H9 (cell line): Measurements from ENCODE around the gene NOX5. TPM values are rescaled to one million over a fixed set of nuclear protein-coding genes. Genes with fewer than 3 reads are reported as not detected.

Experiments used
- DNase-seq: peaks from one replicate; pipeline ENCODE4 v3.0.0-alpha.2; 2017
- H2AFZ ChIP-seq: one replicate; pipeline ENCODE4 v1.6.1; 2013; ENCODE audit warnings: mild to moderate bottlenecking, low read length, control low read depth, moderate library complexity
- H2AK5ac ChIP-seq: 2 replicates; pipeline ENCODE4 v1.6.1; 2013; ENCODE audit warnings: low read length, control low read depth, mixed read lengths; ENCODE audit not compliant: insufficient read length
- H2BK120ac ChIP-seq: one replicate; pipeline ENCODE4 v1.6.1; 2013; ENCODE audit warnings: low read depth, mild to moderate bottlenecking, low read length, control low read depth, inconsistent platforms; ENCODE audit not compliant: poor library complexity, severe bottlenecking
- H2BK12ac ChIP-seq: 2 replicates; pipeline ENCODE4 v1.6.1; 2013; ENCODE audit warnings: low read length, control low read depth, mixed read lengths, low read depth; ENCODE audit not compliant: insufficient read length
- H2BK15ac ChIP-seq: 2 replicates; pipeline ENCODE4 v1.6.1; 2013; ENCODE audit warnings: low read depth, low read length, control low read depth
- H2BK20ac ChIP-seq: one replicate; pipeline ENCODE4 v1.6.1; 2013; ENCODE audit warnings: low read depth, mild to moderate bottlenecking, low read length, control low read depth, inconsistent platforms; ENCODE audit not compliant: poor library complexity, severe bottlenecking
- H2BK5ac ChIP-seq: 2 replicates; pipeline ENCODE4 v1.6.1; 2013; ENCODE audit warnings: low read length, control low read depth, mixed read lengths; ENCODE audit not compliant: insufficient read length
- H3K14ac ChIP-seq: 2 replicates; pipeline ENCODE4 v1.6.1; 2013; ENCODE audit warnings: low read length, control low read depth; ENCODE audit not compliant: insufficient read depth
- H3K18ac ChIP-seq: 2 replicates; pipeline ENCODE4 v1.6.1; 2013; ENCODE audit warnings: low read depth, mild to moderate bottlenecking, mixed read lengths, low read length, control low read depth; ENCODE audit not compliant: insufficient read length
- H3K23ac ChIP-seq: 2 replicates; pipeline ENCODE4 v1.6.1; 2013; ENCODE audit warnings: low read length, control low read depth, mixed read lengths, low read depth; ENCODE audit not compliant: insufficient read length
- H3K23me2 ChIP-seq: 2 replicates; pipeline ENCODE4 v1.6.1; 2013; ENCODE audit warnings: low read depth, mild to moderate bottlenecking, mixed read lengths, low read length, control low read depth; ENCODE audit not compliant: insufficient read length, poor library complexity, severe bottlenecking
- H3K27ac ChIP-seq: 2 replicates; pipeline ENCODE4 v1.5.1; 2013; ENCODE audit warnings: low read length, control low read depth, mixed read lengths, low read depth; ENCODE audit not compliant: insufficient read length
- H3K27me3 ChIP-seq: 2 replicates; pipeline ENCODE4 v1.6.1; 2013; ENCODE audit warnings: low read length, control low read depth, inconsistent platforms; ENCODE audit not compliant: insufficient read depth
- H3K4ac ChIP-seq: 2 replicates; pipeline ENCODE4 v1.6.1; 2013; ENCODE audit warnings: low read depth, mild to moderate bottlenecking, control low read depth, inconsistent platforms, low read length, moderate library complexity
- H3K4me1 ChIP-seq: 2 replicates; pipeline ENCODE4 v1.6.1; 2013; ENCODE audit warnings: low read length, control low read depth, inconsistent platforms; ENCODE audit not compliant: insufficient read depth
- H3K4me2 ChIP-seq: 2 replicates; pipeline ENCODE4 v1.6.1; 2013; ENCODE audit warnings: low read length, control low read depth, mixed read lengths; ENCODE audit not compliant: insufficient read length, insufficient read depth
- H3K56ac ChIP-seq: 2 replicates; pipeline ENCODE4 v1.6.1; 2013; ENCODE audit warnings: low read depth, mild to moderate bottlenecking, mixed read lengths, low read length, control low read depth; ENCODE audit not compliant: insufficient read length
- H3K79me1 ChIP-seq: 2 replicates; pipeline ENCODE4 v1.6.1; 2013; ENCODE audit warnings: low read depth, mild to moderate bottlenecking, moderate library complexity, low read length, control low read depth, inconsistent platforms; ENCODE audit not compliant: insufficient read depth, poor library complexity, severe bottlenecking
- H3K79me2 ChIP-seq: 2 replicates; pipeline ENCODE4 v1.6.1; 2013; ENCODE audit warnings: low read length, control low read depth, inconsistent platforms; ENCODE audit not compliant: insufficient read depth
- H3K9ac ChIP-seq: 2 replicates; pipeline ENCODE4 v1.6.1; 2013; ENCODE audit warnings: low read length, control low read depth, mixed read lengths; ENCODE audit not compliant: insufficient read length; ENCODE audit errors: extremely low read depth
- H3K9me3 ChIP-seq: one replicate; pipeline ENCODE4 v1.6.1; 2013; ENCODE audit warnings: low read depth, low read length, inconsistent platforms; ENCODE audit not compliant: control insufficient read depth
- H3T11ph ChIP-seq: one replicate; pipeline ENCODE4 v1.6.1; 2013; ENCODE audit warnings: mild to moderate bottlenecking, low read length, control low read depth, inconsistent platforms
- H4K20me1 ChIP-seq: one replicate; pipeline ENCODE4 v1.6.1; 2013; ENCODE audit not compliant: control insufficient read depth, insufficient read length, insufficient read depth
- H4K5ac ChIP-seq: 2 replicates; pipeline ENCODE4 v1.6.1; 2013; ENCODE audit warnings: low read depth, mild to moderate bottlenecking, mixed read lengths, low read length, control low read depth; ENCODE audit not compliant: insufficient read length
- H4K8ac ChIP-seq: replicated peaks from 2 replicates; pipeline ENCODE4 v1.6.1; 2013; ENCODE audit warnings: low read length, control low read depth, mixed read lengths, low read depth; ENCODE audit not compliant: insufficient read length
- H4K91ac ChIP-seq: 2 replicates; pipeline ENCODE4 v1.6.1; 2013; ENCODE audit warnings: low read depth, mild to moderate bottlenecking, moderate library complexity, mixed read lengths, low read length, control low read depth; ENCODE audit not compliant: insufficient read length
- H3K27ac Mint-ChIP-seq, 3 experiments: 2 replicates in 2 of 3; 3 replicates in 1 of 3; pipeline ENCODE4 v1.8.0; 2020 to 2021; ENCODE audit warnings: mixed read lengths in 3 of 3, mild to moderate bottlenecking in 1 of 3, moderate library complexity in 1 of 3
- H3K27me3 Mint-ChIP-seq: 2 replicates; pipeline ENCODE4 v1.8.0; 2021; ENCODE audit warnings: low read depth, mild to moderate bottlenecking, moderate library complexity, mixed read lengths
- H3K36me3 Mint-ChIP-seq, 3 experiments: 2 replicates in 2 of 3; 3 replicates in 1 of 3; pipeline ENCODE4 v1.8.0; 2020 to 2021; ENCODE audit warnings: low read depth in 3 of 3, mixed read lengths in 3 of 3; ENCODE audit not compliant: insufficient read depth in 1 of 3
- H3K4me1 Mint-ChIP-seq, 2 experiments: 2 replicates each; pipeline ENCODE4 v1.8.0; 2020; ENCODE audit warnings: mixed read lengths in 2 of 2
- H3K4me3 Mint-ChIP-seq, 2 experiments: 2 replicates in 1 of 2; 3 replicates in 1 of 2; pipeline ENCODE4 v1.8.0; 2020 to 2021; ENCODE audit warnings: mild to moderate bottlenecking in 2 of 2, mixed read lengths in 2 of 2, moderate library complexity in 1 of 2
- H3K9me3 Mint-ChIP-seq, 2 experiments: 2 replicates in 1 of 2; 3 replicates in 1 of 2; pipeline ENCODE4 v1.8.0; 2020; ENCODE audit warnings: mild to moderate bottlenecking in 2 of 2, mixed read lengths in 2 of 2, moderate library complexity in 1 of 2
- CTCF ChIP-seq: fragments of 200-600 bp; sonication (generic); conservative IDR thresholded peaks from 3 replicates; pipeline ENCODE4 v1.8.0; 2021; ENCODE audit warnings: antibody characterized with exemption, mild to moderate bottlenecking
- WGBS: extraction: QIAGEN DNeasy Blood & Tissue Kit; methylation state at CpG from one replicate; pipeline ENCODE4 v1.1.7; 2013; ENCODE audit warnings: missing lambda C conversion rate, low lambda C conversion rate, mixed read lengths; ENCODE audit not compliant: insufficient read length; ENCODE audit errors: extremely low coverage; 5-methylcytosine and 5-hydroxymethylcytosine counted together
- total RNA-seq: library from RNA; stranded (reverse); gene quantifications from 2 replicates; pipeline ENCODE4 v1.2.1, GENCODE V29; 2021

The NOX5 gene
- total RNA-seq, 1 experiment from 2014 or later = 0.04 TPM

- Histone ChIP-seq H3K18ac (no peak overlapping the region), H3K27me3 (no peaks in the 10 kb centered on the region), H3K4me2 (no peak overlapping the region), H4K20me1 (no peaks in the 10 kb centered on the region), H2AFZ (no peak overlapping the region), H3T11ph (no peak overlapping the region), H4K5ac (no peak overlapping the region), H2BK12ac (no peak overlapping the region), H2BK15ac (no peak overlapping the region), H3K4ac (no peak overlapping the region), H3K9ac (no peak overlapping the region), H2BK120ac (no peak overlapping the region), H3K79me1 (no peaks in the 10 kb centered on the region), H3K56ac (no peak overlapping the region), H3K23ac (no peak overlapping the region), H2BK5ac (no peak overlapping the region), H4K91ac (no peak overlapping the region), H3K4me1 (peaks cover 15% of the 10 kb centered on the region; the same call in 1 of the 2 replicates), H2AK5ac (no peak overlapping the region), H2BK20ac (no peak overlapping the region), H4K8ac (no peak overlapping the region), H3K23me2 (no peaks in the 10 kb centered on the region), H3K14ac (no peak overlapping the region), H3K27ac (no peak overlapping the region), H3K9me3 (no peaks in the 10 kb centered on the region), H3K79me2 (no peaks in the 10 kb centered on the region)
- Mint-ChIP-seq H3K27me3 (peaks cover 18% of the 10 kb centered on the region), H3K9me3 (peaks cover 0 to 1% of the 10 kb centered on the region in 2 experiments; a peak in 1 of 5 replicates), H3K27ac (no peak overlapping the region), H3K36me3 (peaks cover 0 to 4% (median 3%) of the 10 kb centered on the region in 3 experiments; a peak in 2 of 7 replicates), H3K4me3 (peak overlapping the region in 1 of 2 experiments; percentile 28; a peak in 1 of 5 replicates), H3K4me1 (peaks cover 54 to 66% of the 10 kb centered on the region in 2 experiments)
- no CpG with 5 or more reads among the region's 1 CpG for WGBS
- TF ChIP-seq CTCF = no peak
- no peak for DNase-seq
Measured at GRCh38 chr15:69095274-69095673, 80.8 kb downstream of the NOX5 start.
